HL-60 (cell line): Measurements from ENCODE around the gene PLG.
"Not testable (repeated sequence)": the region's sequence is repeated elsewhere in the genome, so short reads cannot be mapped to it uniquely, and the experiment has no call there.

Experiments
- DNase-seq, 2 experiments: peaks; one replicate each; pipeline ENCODE4 v3.0.0-alpha.2; 2010 to 2020; ENCODE audit warnings: low read depth in 1 of 2, low spot score in 1 of 2
- H3K27ac ChIP-seq: fragments of 250-450 bp; sonication (Bioruptor Pico); replicated peaks from 2 replicates; pipeline ENCODE4 v1.5.1; 2020; ENCODE audit warnings: mild to moderate bottlenecking, moderate library complexity
- H3K27me3 ChIP-seq: fragments of 250-450 bp; sonication (Bioruptor Pico); 2 replicates; pipeline ENCODE4 v1.5.1; 2021; ENCODE audit warnings: mild to moderate bottlenecking, moderate library complexity; ENCODE audit not compliant: insufficient read depth, poor library complexity, severe bottlenecking
- H3K4me3 ChIP-seq: replicated peaks from 2 replicates; pipeline ENCODE4 v1.5.1; 2011; ENCODE audit warnings: mild to moderate bottlenecking, control low read depth, low read length; ENCODE audit not compliant: insufficient read depth
- CTCF ChIP-seq: IDR thresholded peaks from one replicate; pipeline ENCODE4 v1.5.1; 2011; ENCODE audit warnings: low read length, control low read depth, inconsistent platforms; ENCODE audit not compliant: insufficient read depth
- GABPA ChIP-seq: IDR thresholded peaks from 2 replicates; pipeline ENCODE4 v1.6.1; 2012; ENCODE audit warnings: low read depth
- POLR2AphosphoS5 ChIP-seq: IDR thresholded peaks from 2 replicates; pipeline ENCODE4 v1.6.1; 2012; ENCODE audit warnings: low read depth
- SPI1 ChIP-seq: IDR thresholded peaks from 2 replicates; pipeline ENCODE4 v1.6.1; 2012; ENCODE audit warnings: low read depth, mild to moderate bottlenecking, borderline replicate concordance
- TF ChIP-seq, protein P1 (sequence below): IDR thresholded peaks from 2 replicates; pipeline ENCODE4 v1.6.1; 2012; ENCODE audit warnings: low read depth; ENCODE audit not compliant: insufficient replicate concordance

The PLG gene

DNA sequence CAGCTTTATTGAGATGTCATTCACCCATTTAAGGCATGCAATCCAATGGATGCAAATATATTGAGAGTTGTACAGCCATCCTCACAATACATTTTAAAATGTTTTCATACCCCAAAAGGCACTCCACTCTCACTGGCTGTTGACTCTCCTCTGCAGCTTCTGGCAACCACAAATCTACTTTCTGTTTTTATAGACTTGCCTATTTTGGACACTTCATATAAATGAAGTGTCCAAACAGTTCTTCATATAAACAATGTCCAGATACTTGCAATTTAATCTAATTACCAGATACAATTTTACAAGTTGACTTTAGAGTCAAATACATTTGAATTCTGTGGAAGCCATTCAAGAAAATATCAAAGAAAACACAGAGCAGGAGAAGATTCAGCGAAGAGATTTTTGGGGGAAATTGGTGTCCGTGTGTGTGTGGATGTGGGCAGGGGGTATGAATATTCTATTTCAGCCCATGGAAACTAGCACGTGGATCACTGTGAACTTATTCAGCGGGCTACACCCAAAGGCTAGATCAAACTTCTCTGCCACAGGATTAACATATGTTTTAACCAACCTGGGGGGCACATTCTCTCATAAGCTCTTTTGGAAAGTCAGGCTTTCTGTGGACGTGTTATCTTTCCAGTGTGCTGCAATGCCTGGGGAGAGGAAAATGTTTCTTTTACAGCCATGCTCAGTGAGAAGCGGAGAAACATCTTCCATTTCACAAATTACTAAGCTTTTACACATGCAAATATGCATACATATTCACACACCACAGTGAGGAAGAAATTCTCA, 73.9 kb downstream of the PLG start:
- Histone ChIP-seq H3K27me3 (no peaks in the 10 kb centered on the region), H3K27ac (no peak overlapping the region), H3K4me3 (no peak overlapping the region)
- no peak for DNase-seq
- TF ChIP-seq POLR2AphosphoS5 (no peak), CTCF (no peak), SPI1 (no peak), GABPA (no peak)
- TF ChIP-seq, protein P1, sequence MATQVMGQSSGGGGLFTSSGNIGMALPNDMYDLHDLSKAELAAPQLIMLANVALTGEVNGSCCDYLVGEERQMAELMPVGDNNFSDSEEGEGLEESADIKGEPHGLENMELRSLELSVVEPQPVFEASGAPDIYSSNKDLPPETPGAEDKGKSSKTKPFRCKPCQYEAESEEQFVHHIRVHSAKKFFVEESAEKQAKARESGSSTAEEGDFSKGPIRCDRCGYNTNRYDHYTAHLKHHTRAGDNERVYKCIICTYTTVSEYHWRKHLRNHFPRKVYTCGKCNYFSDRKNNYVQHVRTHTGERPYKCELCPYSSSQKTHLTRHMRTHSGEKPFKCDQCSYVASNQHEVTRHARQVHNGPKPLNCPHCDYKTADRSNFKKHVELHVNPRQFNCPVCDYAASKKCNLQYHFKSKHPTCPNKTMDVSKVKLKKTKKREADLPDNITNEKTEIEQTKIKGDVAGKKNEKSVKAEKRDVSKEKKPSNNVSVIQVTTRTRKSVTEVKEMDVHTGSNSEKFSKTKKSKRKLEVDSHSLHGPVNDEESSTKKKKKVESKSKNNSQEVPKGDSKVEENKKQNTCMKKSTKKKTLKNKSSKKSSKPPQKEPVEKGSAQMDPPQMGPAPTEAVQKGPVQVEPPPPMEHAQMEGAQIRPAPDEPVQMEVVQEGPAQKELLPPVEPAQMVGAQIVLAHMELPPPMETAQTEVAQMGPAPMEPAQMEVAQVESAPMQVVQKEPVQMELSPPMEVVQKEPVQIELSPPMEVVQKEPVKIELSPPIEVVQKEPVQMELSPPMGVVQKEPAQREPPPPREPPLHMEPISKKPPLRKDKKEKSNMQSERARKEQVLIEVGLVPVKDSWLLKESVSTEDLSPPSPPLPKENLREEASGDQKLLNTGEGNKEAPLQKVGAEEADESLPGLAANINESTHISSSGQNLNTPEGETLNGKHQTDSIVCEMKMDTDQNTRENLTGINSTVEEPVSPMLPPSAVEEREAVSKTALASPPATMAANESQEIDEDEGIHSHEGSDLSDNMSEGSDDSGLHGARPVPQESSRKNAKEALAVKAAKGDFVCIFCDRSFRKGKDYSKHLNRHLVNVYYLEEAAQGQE: no peak

- H3K27me3 ChIP-seq, DNase-seq, H3K4me3 ChIP-seq, H3K27ac ChIP-seq: not testable (repeated sequence)
These were observed 77.1 kb downstream of the PLG start for GRCh38 chr6:160779095-160779494.

DNA sequence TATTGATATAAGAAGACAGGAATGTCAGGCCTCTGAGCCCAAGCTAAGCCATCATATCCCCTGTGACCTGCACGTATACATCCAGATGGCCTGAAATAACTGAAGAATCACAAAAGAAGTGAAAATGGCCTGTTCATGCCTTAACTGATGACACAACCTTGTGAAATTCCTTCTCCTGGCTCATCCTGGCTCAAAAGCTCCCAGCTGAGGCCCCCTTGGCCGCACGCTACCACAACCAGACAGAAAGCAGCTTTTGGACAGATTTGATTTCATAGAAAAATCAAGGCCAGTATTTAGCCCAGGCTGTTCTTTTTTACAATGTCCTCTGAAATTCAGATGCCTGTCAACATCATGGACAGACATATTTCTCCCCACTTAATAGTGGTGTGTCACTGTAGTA, 78.6 kb downstream of the PLG start:
- H3K27ac ChIP-seq, H3K4me3 ChIP-seq, DNase-seq: not testable (repeated sequence)

DNA sequence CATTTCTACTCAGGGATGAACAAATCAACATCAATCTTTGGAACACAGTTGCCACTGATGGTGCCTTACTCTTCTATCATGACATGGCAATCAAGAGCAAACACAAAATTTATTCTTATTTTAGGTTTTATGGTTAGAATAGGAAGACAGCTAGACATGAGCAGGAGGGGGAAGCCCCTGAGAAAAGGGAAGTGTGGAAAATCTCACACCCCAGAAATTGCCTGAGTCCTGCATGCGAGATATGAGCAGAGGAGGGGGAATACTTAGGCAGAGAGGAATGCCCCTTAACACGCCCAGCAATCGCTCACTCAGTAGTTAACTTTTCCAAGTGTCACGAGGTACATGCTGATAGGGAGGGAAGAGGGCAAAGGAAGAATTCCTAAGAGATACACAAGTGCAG, 79.3 kb downstream of the PLG start:
- DNase-seq: no peak
- no peak for TF ChIP-seq GABPA
- peak; percentile 9; the same call in 1 of the 2 replicates for TF ChIP-seq SPI1
- no peak for TF ChIP-seq POLR2AphosphoS5
- no peak for TF ChIP-seq CTCF
- H3K4me3 ChIP-seq: no peak overlapping the region
- no peaks in the 10 kb centered on the region for H3K27me3 ChIP-seq
- no peak overlapping the region for H3K27ac ChIP-seq

More for the DNA sequence above, 78.6 kb downstream of the PLG start:
- not testable (repeated sequence) for H3K27me3 ChIP-seq

DNA sequence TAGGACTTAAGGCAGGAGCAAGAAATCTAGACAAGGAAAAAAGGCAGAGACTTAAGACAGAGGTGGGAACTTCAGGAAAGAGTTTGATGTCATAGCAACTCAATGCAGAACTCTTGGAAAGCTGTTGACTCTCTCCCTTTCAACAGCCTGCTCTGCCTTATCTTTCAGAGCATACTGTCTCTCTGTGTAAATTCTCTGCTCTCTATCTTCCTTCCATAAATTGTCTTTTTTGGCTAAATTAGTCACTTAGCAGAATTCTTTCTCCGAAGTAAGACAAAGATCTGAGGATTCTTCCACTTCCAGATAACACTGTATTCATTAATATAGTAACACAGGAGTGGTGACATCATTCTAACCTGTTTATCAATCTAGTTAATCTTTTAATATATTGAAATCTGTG, 80.2 kb downstream of the PLG start:
- no peak overlapping the region for H3K27ac ChIP-seq

More for the DNA sequence above, 80.2 kb downstream of the PLG start:
- no peak overlapping the region for H3K4me3 ChIP-seq
- H3K27me3 ChIP-seq: no peaks in the 10 kb centered on the region
- TF ChIP-seq, protein P1: no peak
- TF ChIP-seq CTCF: no peak
- TF ChIP-seq SPI1: no peak
- TF ChIP-seq POLR2AphosphoS5: no peak
- no peak for TF ChIP-seq GABPA
- no peak for DNase-seq
